HEK293T (cell line): ENCODE measurements around the gene ST6GALNAC4.

Experiments used
- HDGF ChIP-seq: fragments of 450-650 bp; IDR thresholded peaks from 2 replicates; pipeline ENCODE4 v1.6.1; 2017; ENCODE audit warnings: antibody characterized with exemption, borderline replicate concordance
- SP1 ChIP-seq: fragments of 450-650 bp; IDR thresholded peaks from 2 replicates; pipeline ENCODE4 v1.6.1; 2017

- TF ChIP-seq SP1 (no peak), HDGF (no peak)
Observed at GRCh38 chr9:127941961-127942215, 25.0 kb upstream of the ST6GALNAC4 start.
